GM19455 (cell line): ENCODE results near the gene TBRG4.

Experiments
- ATAC-seq: cut with Tn5 transposase; IDR thresholded peaks from one replicate; pipeline ENCODE4 v1.9.1; 2021; ENCODE audit not compliant: unreplicated experiment

Gene TBRG4

GRCh38 chr7:45075871-45076796 is 35.4 kb downstream of the TBRG4 start:
- ATAC-seq = no peak

GRCh38 chr7:45075355-45075644 is 36.2 kb downstream of the TBRG4 start:
- ATAC-seq = no peak

- ATAC-seq = no peak
Observed at GRCh38 chr7:45074528-45075354, 36.8 kb downstream of the TBRG4 start.

GRCh38 chr7:45073786-45074527 is 37.5 kb downstream of the TBRG4 start:
- ATAC-seq = no peak

- no peak for ATAC-seq
Observed at GRCh38 chr7:45073031-45073785, 38.3 kb downstream of the TBRG4 start.

GRCh38 chr7:45072131-45073030 is 39.1 kb downstream of the TBRG4 start:
- ATAC-seq = no peak

GRCh38 chr7:45071528-45071927 is 40.0 kb downstream of the TBRG4 start:
- no peak for ATAC-seq

GRCh38 chr7:45070254-45070642 is 41.2 kb downstream of the TBRG4 start:
- no peak for ATAC-seq

- no peak for ATAC-seq
Observed at GRCh38 chr7:45069444-45070253, 41.8 kb downstream of the TBRG4 start.

GRCh38 chr7:45068236-45069023 is 43.1 kb downstream of the TBRG4 start:
- no peak for ATAC-seq

- no peak for ATAC-seq
Observed at GRCh38 chr7:45067582-45067981, 43.9 kb downstream of the TBRG4 start.

- no peak for ATAC-seq
Observed at GRCh38 chr7:45066409-45066808, 45.1 kb downstream of the TBRG4 start.

- ATAC-seq = no peak
Observed at GRCh38 chr7:45065031-45065995, 46.2 kb downstream of the TBRG4 start.

GRCh38 chr7:45064047-45064725 is 47.3 kb downstream of the TBRG4 start:
- no peak for ATAC-seq

- no peak for ATAC-seq
Observed at GRCh38 chr7:45061806-45062425, 49.6 kb downstream of the TBRG4 start.

- ATAC-seq = no peak
Observed at GRCh38 chr7:45061352-45061751, 50.1 kb downstream of the TBRG4 start.
